HUES64 (cell line): Measurements from ENCODE around the gene GRM8.
"Not testable (repeated sequence)": the region's sequence is repeated elsewhere in the genome, so short reads cannot be mapped to it uniquely, and the experiment has no call there.

Source experiments
- H3K27ac ChIP-seq: 2 replicates; pipeline ENCODE4 v1.7.0; 2013; ENCODE audit warnings: low read depth, low read length, inconsistent platforms
- H3K27me3 ChIP-seq: 2 replicates; pipeline ENCODE4 v1.6.1; 2013; ENCODE audit warnings: mild to moderate bottlenecking, low read length; ENCODE audit not compliant: insufficient read depth
- H3K36me3 ChIP-seq: 2 replicates; pipeline ENCODE4 v1.6.1; 2013; ENCODE audit warnings: mild to moderate bottlenecking, low read length; ENCODE audit not compliant: insufficient read depth
- H3K4me1 ChIP-seq: 2 replicates; pipeline ENCODE4 v1.6.1; 2013; ENCODE audit warnings: mild to moderate bottlenecking, low read length, moderate library complexity; ENCODE audit not compliant: insufficient read depth
- H3K4me3 ChIP-seq: 2 replicates; pipeline ENCODE4 v1.5.1; 2013; ENCODE audit warnings: mild to moderate bottlenecking, low read length, moderate library complexity
- H3K9ac ChIP-seq: 2 replicates; pipeline ENCODE4 v1.6.1; 2013; ENCODE audit warnings: mild to moderate bottlenecking, low read depth, low read length
- H3K9me3 ChIP-seq: 2 replicates; pipeline ENCODE4 v1.6.1; 2013; ENCODE audit warnings: low read depth, low read length; ENCODE audit not compliant: insufficient read depth
- WGBS: fragments of 150-250, 120-280 bp; methylation state at CpG from one replicate; pipeline ENCODE4 v1.1.7; 2013; ENCODE audit warnings: missing lambda C conversion rate; 5-methylcytosine and 5-hydroxymethylcytosine counted together

The GRM8 gene

GRCh38 chr7:126908564-126908963 is 344.2 kb downstream of the GRM8 start:
- not testable (repeated sequence) for H3K4me1 ChIP-seq

GRCh38 chr7:126907657-126908056 is 345.1 kb downstream of the GRM8 start:
- 92% methylated on average over 6 of the region's 6 CpGs for WGBS
- not testable (repeated sequence) for H3K4me3 ChIP-seq

More at GRCh38 chr7:126908564-126908963, 344.2 kb downstream of the GRM8 start:
- H3K9me3 ChIP-seq, H3K36me3 ChIP-seq, H3K27me3 ChIP-seq, H3K4me3 ChIP-seq, H3K9ac ChIP-seq, H3K27ac ChIP-seq: not testable (repeated sequence)

GRCh38 chr7:126905255-126905654 is 347.5 kb downstream of the GRM8 start:
- H3K4me1 ChIP-seq, H3K36me3 ChIP-seq, H3K27ac ChIP-seq, H3K9ac ChIP-seq, H3K9me3 ChIP-seq, H3K4me3 ChIP-seq, H3K27me3 ChIP-seq: not testable (repeated sequence)
- 73% methylated on average over 2 of the region's 2 CpGs for WGBS

More at GRCh38 chr7:126907657-126908056, 345.1 kb downstream of the GRM8 start:
- H3K9ac ChIP-seq, H3K27me3 ChIP-seq, H3K9me3 ChIP-seq, H3K4me1 ChIP-seq, H3K27ac ChIP-seq, H3K36me3 ChIP-seq: not testable (repeated sequence)

- not testable (repeated sequence) for H3K27me3 ChIP-seq, H3K4me3 ChIP-seq, H3K36me3 ChIP-seq, H3K27ac ChIP-seq, H3K9me3 ChIP-seq, H3K9ac ChIP-seq, H3K4me1 ChIP-seq
- 89% methylated on average over 6 of the region's 6 CpGs for WGBS
Observed at GRCh38 chr7:126901041-126901765, 351.5 kb downstream of the GRM8 start.

- H3K9me3 ChIP-seq, H3K4me1 ChIP-seq, H3K27me3 ChIP-seq, H3K27ac ChIP-seq, H3K4me3 ChIP-seq, H3K36me3 ChIP-seq, H3K9ac ChIP-seq: not testable (repeated sequence)
- 82% methylated on average over 1 of the region's 1 CpG for WGBS
Observed at GRCh38 chr7:126887980-126888379, 364.8 kb downstream of the GRM8 start.

- WGBS: 74% methylated on average over 2 of the region's 4 CpGs
Observed at GRCh38 chr7:126887560-126887959, 365.2 kb downstream of the GRM8 start.

GRCh38 chr7:126882730-126883129 is 370.0 kb downstream of the GRM8 start:
- not testable (repeated sequence) for H3K9ac ChIP-seq, H3K27ac ChIP-seq, H3K36me3 ChIP-seq, H3K4me3 ChIP-seq, H3K9me3 ChIP-seq, H3K27me3 ChIP-seq, H3K4me1 ChIP-seq
- WGBS: 79% methylated on average over 1 of the region's 1 CpG

More at GRCh38 chr7:126887560-126887959, 365.2 kb downstream of the GRM8 start:
- H3K27ac ChIP-seq, H3K27me3 ChIP-seq, H3K4me3 ChIP-seq, H3K36me3 ChIP-seq, H3K9ac ChIP-seq, H3K4me1 ChIP-seq, H3K9me3 ChIP-seq: not testable (repeated sequence)

- H3K27me3 ChIP-seq, H3K4me3 ChIP-seq, H3K27ac ChIP-seq, H3K9me3 ChIP-seq, H3K4me1 ChIP-seq, H3K9ac ChIP-seq, H3K36me3 ChIP-seq: not testable (repeated sequence)
- 33% methylated on average over 1 of the region's 2 CpGs for WGBS
Observed at GRCh38 chr7:126881908-126882307, 370.8 kb downstream of the GRM8 start.

- no peaks in the 10 kb centered on the region for H3K9me3 ChIP-seq
- H3K9ac ChIP-seq: no peak overlapping the region
- no peak overlapping the region for H3K4me3 ChIP-seq
- H3K4me1 ChIP-seq: peaks cover 6% of the 10 kb centered on the region; the same call in 1 of the 2 replicates
- H3K36me3 ChIP-seq: no peaks in the 10 kb centered on the region
- no peak overlapping the region for H3K27ac ChIP-seq
- H3K27me3 ChIP-seq: no peaks in the 10 kb centered on the region
- 90% methylated on average over 4 of the region's 4 CpGs for WGBS
Observed at GRCh38 chr7:126881315-126881714, 371.4 kb downstream of the GRM8 start.

GRCh38 chr7:126876536-126876935 is 376.2 kb downstream of the GRM8 start:
- not testable (repeated sequence) for H3K4me3 ChIP-seq, H3K27me3 ChIP-seq, H3K9ac ChIP-seq, H3K4me1 ChIP-seq, H3K36me3 ChIP-seq, H3K9me3 ChIP-seq, H3K27ac ChIP-seq
- 97% methylated on average over 3 of the region's 3 CpGs for WGBS

GRCh38 chr7:126856691-126857291 is 395.9 kb downstream of the GRM8 start:
- no peak overlapping the region for H3K9ac ChIP-seq
- 17% methylated on average over 1 of the region's 2 CpGs for WGBS
- H3K36me3 ChIP-seq: no peaks in the 10 kb centered on the region
- no peaks in the 10 kb centered on the region for H3K27me3 ChIP-seq
- no peaks in the 10 kb centered on the region for H3K9me3 ChIP-seq
- peaks cover 10% of the 10 kb centered on the region; the same call in 1 of the 2 replicates for H3K4me1 ChIP-seq
- no peak overlapping the region for H3K27ac ChIP-seq
- H3K4me3 ChIP-seq: no peak overlapping the region

GRCh38 chr7:126845331-126845730 is 407.4 kb downstream of the GRM8 start:
- H3K27me3 ChIP-seq: no peaks in the 10 kb centered on the region
- H3K36me3 ChIP-seq: no peaks in the 10 kb centered on the region
- H3K4me1 ChIP-seq: no peaks in the 10 kb centered on the region
- no peak overlapping the region for H3K4me3 ChIP-seq
- no peak overlapping the region for H3K9ac ChIP-seq
- no peaks in the 10 kb centered on the region for H3K9me3 ChIP-seq
- H3K27ac ChIP-seq: no peak overlapping the region
